LNCAP (cell line): ENCODE measurements around the gene TRIM33.

Experiments used
- CTCF ChIP-seq: fragments of 450-650 bp; IDR thresholded peaks from 2 replicates; pipeline ENCODE4 v1.5.1; 2017; ENCODE audit warnings: mild to moderate bottlenecking

Gene TRIM33

GRCh38 chr1:114499478-114499877 is 11.5 kb downstream of the TRIM33 start:
- no peak for TF ChIP-seq CTCF

DNA sequence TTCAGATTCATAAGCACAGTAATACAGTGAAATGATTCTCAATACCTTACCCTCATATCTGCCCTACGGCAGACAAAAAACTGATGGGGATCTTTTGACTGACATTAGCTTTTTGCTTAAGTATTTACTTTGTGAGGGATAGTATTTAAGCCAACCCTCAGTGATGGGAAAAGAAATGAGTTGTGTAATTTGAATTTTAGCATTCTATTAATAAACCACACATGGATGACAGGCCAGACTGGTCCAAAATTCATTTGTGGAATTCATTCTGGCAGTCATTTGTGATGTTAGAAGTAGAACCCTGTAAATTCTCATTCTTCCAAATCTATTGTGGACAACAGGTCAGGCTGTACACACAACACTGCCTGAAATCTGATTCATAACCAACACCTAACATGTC is 14.9 kb downstream of the TRIM33 start:
- TF ChIP-seq CTCF = no peak

DNA sequence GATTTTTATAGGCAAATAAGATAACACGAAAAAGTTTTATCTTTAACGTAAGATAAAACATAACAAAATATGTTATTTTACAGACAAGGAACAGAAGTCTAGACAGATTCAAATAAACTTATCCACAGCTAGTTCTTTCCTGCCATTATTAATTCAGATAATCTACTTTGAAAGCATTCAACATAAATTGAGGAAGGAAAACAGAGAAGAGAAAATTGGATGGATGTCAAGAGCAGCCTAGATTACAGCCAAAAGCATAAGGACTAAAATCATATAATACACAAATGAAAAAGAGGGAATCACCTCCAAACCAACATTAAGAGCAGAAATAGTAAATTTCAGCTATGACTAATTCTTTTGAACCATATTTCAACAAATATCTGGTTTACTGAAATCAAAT is 15.5 kb downstream of the TRIM33 start:
- TF ChIP-seq CTCF = no peak

GRCh38 chr1:114492978-114493377 is 18.0 kb downstream of the TRIM33 start:
- TF ChIP-seq CTCF = no peak

DNA sequence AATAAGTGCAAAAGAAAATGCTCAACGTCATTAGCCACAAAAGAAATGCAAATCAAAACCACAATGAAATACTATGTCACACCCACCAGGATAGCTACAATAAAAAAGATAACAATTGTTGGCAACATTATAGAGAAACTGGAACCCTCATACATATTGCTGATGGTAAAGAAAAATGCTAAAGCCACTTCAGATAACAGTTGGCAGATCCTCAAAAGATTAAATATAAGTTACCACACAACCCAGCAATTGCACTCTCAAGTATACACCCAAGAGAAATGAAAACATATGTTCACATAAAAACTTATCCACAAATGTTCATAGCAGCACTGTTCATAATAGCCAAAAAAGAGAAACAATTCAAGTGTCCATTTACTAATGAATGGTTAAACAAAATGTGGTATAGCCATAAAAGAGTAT is 20.7 kb downstream of the TRIM33 start:
- TF ChIP-seq CTCF = no peak

DNA sequence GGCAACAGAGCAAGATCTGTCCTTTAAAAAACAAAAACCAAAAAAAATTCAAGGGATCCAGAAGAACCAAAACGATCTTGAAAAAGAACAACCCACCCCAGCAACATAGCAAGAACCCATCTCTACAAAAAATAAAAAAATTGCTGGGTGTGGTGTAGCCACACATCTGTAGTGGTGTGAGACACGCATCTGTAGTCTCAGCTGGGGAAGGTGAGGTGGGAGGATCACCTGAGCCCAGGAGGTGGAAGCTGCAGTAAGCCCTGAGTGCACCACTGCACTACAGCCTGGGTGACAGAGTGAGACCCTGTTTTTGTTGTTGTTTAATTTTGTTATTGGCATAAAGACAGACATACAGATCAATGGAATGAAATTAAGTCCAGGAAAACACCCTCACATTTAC is 22.3 kb downstream of the TRIM33 start:
- no peak for TF ChIP-seq CTCF

GRCh38 chr1:114485286-114485685 is 25.7 kb downstream of the TRIM33 start:
- no peak for TF ChIP-seq CTCF

- TF ChIP-seq CTCF = no peak
Measured at GRCh38 chr1:114482585-114482984, 28.4 kb downstream of the TRIM33 start.
